HCT116 (cell line): Measurements from ENCODE around the gene ADAD2. TPM values are rescaled to one million over a fixed set of nuclear protein-coding genes. Genes with fewer than 3 reads are reported as not detected.

Source experiments
- ATAC-seq: fragments of 200-7000 bp; cut with Tn5 transposase; 2 replicates; pipeline ENCODE4 v1.9.1; 2020; ENCODE audit warnings: mild to moderate bottlenecking, moderate library complexity
- BruUV-seq: library from RNA; stranded (reverse); fragments of 400-500 nt; replicated peaks from 2 replicates; lab custom pipeline; 2021; lab: Mats Ljungman, UMichigan
- CTCF ChIA-PET: fragments of 300-600 bp; sonication (Branson Sonifier 250); formaldehyde crosslinking; loops from one replicate; lab custom pipeline; 2021; ENCODE audit warnings: antibody characterized with exemption; lab: Charles Lee
- POLR2A ChIA-PET: fragments of 300-600, 350-600 bp; sonication (Branson Sonifier 250); formaldehyde crosslinking; loops from one replicate; lab custom pipeline; 2021; ENCODE audit warnings: antibody characterized with exemption; lab: Charles Lee
- RAD21 ChIA-PET, 2 experiments: fragments of 300-600 bp; sonication (Branson Sonifier 250); formaldehyde crosslinking; loops; one replicate each; lab custom pipeline; 2023; ENCODE audit warnings: low total read pairs in 2 of 2; ENCODE audit not compliant: uncharacterized antibody in 2 of 2, unreplicated experiment in 2 of 2, low non-redundant PET in 1 of 2; lab: Charles Lee
- DNase-seq: peaks from one replicate; pipeline ENCODE4 v3.0.0-alpha.2; 2010; ENCODE audit warnings: low read depth, low spot score
- H2AFZ ChIP-seq: fragments of 200-600 bp; shearing (Covaris generic), sonication (generic); 2 replicates; pipeline ENCODE4 v1.6.1; 2017; ENCODE audit warnings: low read depth, mixed run types, mixed read lengths, antibody characterized with exemption, low read length; ENCODE audit not compliant: poor library complexity, severe bottlenecking
- H3K27ac ChIP-seq: 2 replicates; pipeline ENCODE4 v1.5.1; 2012; ENCODE audit warnings: low read depth, low read length
- H3K27me3 ChIP-seq: fragments of 200-600 bp; sonication (generic); 2 replicates; pipeline ENCODE4 v1.6.1; 2016; ENCODE audit warnings: mixed run types, low read length, mixed read lengths; ENCODE audit not compliant: insufficient read depth
- H3K36me3 ChIP-seq, 2 experiments: fragments of 200-500 bp in 1 of 2; fragments of 200-600 bp in 1 of 2; sonication (Bioruptor generic) in 1 of 2; sonication (generic) in 1 of 2; 2 replicates each; pipeline versions ENCODE4 v1.5.1 to v1.6.1; 2014 to 2016; ENCODE audit warnings: low read length in 2 of 2, inconsistent platforms in 1 of 2, mixed read lengths in 1 of 2, mixed run types in 1 of 2; ENCODE audit not compliant: insufficient read depth in 2 of 2, control insufficient read depth in 1 of 2
- H3K4me1 ChIP-seq, 2 experiments: fragments of 200-600 bp in 1 of 2; sonication (generic) in 1 of 2; 2 replicates each; pipeline versions ENCODE4 v1.5.1 to v1.6.1; 2012 to 2017; ENCODE audit warnings: low read length in 2 of 2, inconsistent platforms in 1 of 2, mild to moderate bottlenecking in 1 of 2, mixed read lengths in 1 of 2, mixed run types in 1 of 2, moderate library complexity in 1 of 2; ENCODE audit not compliant: insufficient read depth in 2 of 2, control insufficient read depth in 1 of 2
- H3K4me2 ChIP-seq: fragments of 200-600 bp; sonication (generic); 2 replicates; pipeline ENCODE4 v1.6.1; 2017; ENCODE audit warnings: mixed run types, low read length, mixed read lengths
- H3K4me3 ChIP-seq, 2 experiments: fragments of 200-600 bp in 1 of 2; sonication (generic) in 1 of 2; replicated peaks in 1 of 2; 2 replicates each; pipeline ENCODE4 v1.5.1; 2011 to 2016; ENCODE audit warnings: low read length in 2 of 2, control low read depth in 1 of 2, low read depth in 1 of 2, mild to moderate bottlenecking in 1 of 2, mixed read lengths in 1 of 2, mixed run types in 1 of 2
- H3K79me2 ChIP-seq: fragments of 200-600 bp; sonication (generic); 2 replicates; pipeline ENCODE4 v1.6.1; 2017; ENCODE audit warnings: mild to moderate bottlenecking, mixed run types, low read length, moderate library complexity, mixed read lengths; ENCODE audit not compliant: insufficient read depth
- H3K9ac ChIP-seq: fragments of 200-600 bp; sonication (generic); 2 replicates; pipeline ENCODE4 v1.6.1; 2016; ENCODE audit warnings: low read length, mixed read lengths
- H3K9me2 ChIP-seq: fragments of 200-600 bp; sonication (generic), shearing (Covaris generic); 2 replicates; pipeline ENCODE4 v1.6.1; 2017; ENCODE audit warnings: mixed run types, mild to moderate bottlenecking, moderate library complexity; ENCODE audit not compliant: insufficient read depth
- H3K9me3 ChIP-seq, 2 experiments: fragments of 200-500 bp in 1 of 2; fragments of 200-600 bp in 1 of 2; sonication (Bioruptor generic) in 1 of 2; sonication (generic) in 1 of 2; 2 replicates each; pipeline ENCODE4 v1.6.1; 2014 to 2017; ENCODE audit warnings: low read length in 2 of 2, mixed read lengths in 2 of 2, inconsistent platforms in 1 of 2, low read depth in 1 of 2, mild to moderate bottlenecking in 1 of 2, mixed run types in 1 of 2, moderate library complexity in 1 of 2; ENCODE audit not compliant: control insufficient read depth in 1 of 2, insufficient read depth in 1 of 2
- H4K20me1 ChIP-seq: fragments of 200-600 bp; sonication (generic), shearing (Covaris generic); 2 replicates; pipeline ENCODE4 v1.6.1; 2017; ENCODE audit warnings: mixed run types, mild to moderate bottlenecking, moderate library complexity; ENCODE audit not compliant: insufficient read depth
- CBX3 ChIP-seq: IDR thresholded peaks from 2 replicates; pipeline ENCODE4 v1.6.1; 2012; ENCODE audit warnings: low read depth
- CEBPB ChIP-seq: IDR thresholded peaks from 2 replicates; pipeline ENCODE4 v1.6.1; 2012; ENCODE audit warnings: low read depth
- EZH2 ChIP-seq: fragments of 200-600 bp; sonication (generic); IDR thresholded peaks from 2 replicates; pipeline ENCODE4 v1.6.1; 2017; ENCODE audit warnings: antibody characterized with exemption, mixed run types
- EZH2phosphoT487 ChIP-seq: fragments of 200-600 bp; IDR thresholded peaks from 2 replicates; pipeline ENCODE4 v1.6.1; 2018; ENCODE audit warnings: antibody characterized with exemption, borderline replicate concordance
- FOSL1 ChIP-seq: IDR thresholded peaks from 2 replicates; pipeline ENCODE4 v1.6.1; 2012; ENCODE audit warnings: low read depth
- POLR2AphosphoS5 ChIP-seq: IDR thresholded peaks from 2 replicates; pipeline ENCODE4 v1.6.1; 2011; ENCODE audit warnings: mild to moderate bottlenecking, low read depth, low read length, moderate library complexity
- RAD21 ChIP-seq: IDR thresholded peaks from 2 replicates; pipeline ENCODE4 v1.6.1; 2012; ENCODE audit warnings: low read depth, mild to moderate bottlenecking
- SP1 ChIP-seq: IDR thresholded peaks from 2 replicates; pipeline ENCODE4 v1.6.1; 2012; ENCODE audit warnings: low read depth
- SRF ChIP-seq: IDR thresholded peaks from 2 replicates; pipeline ENCODE4 v1.6.1; 2012; ENCODE audit warnings: low read depth
- TCF7L2 ChIP-seq: IDR thresholded peaks from 2 replicates; pipeline ENCODE4 v1.7.0; 2011; ENCODE audit warnings: borderline replicate concordance, inconsistent platforms; ENCODE audit not compliant: insufficient read depth, insufficient read length; ENCODE audit errors: extremely low read depth
- ZFX ChIP-seq: fragments of 450-650 bp; IDR thresholded peaks from 2 replicates; pipeline ENCODE4 v1.6.1; 2017
- ZNF274 ChIP-seq: fragments of 200-500 bp; sonication (Bioruptor generic); IDR thresholded peaks from 2 replicates; pipeline ENCODE4 v1.6.1; 2014; ENCODE audit warnings: mild to moderate bottlenecking, low read depth, low read length, inconsistent platforms
- intact Hi-C: fragments of 100-400 bp; cut with micrococcal nuclease; formaldehyde crosslinking; loops from 2 replicates; pipeline ENCODE4 v1.10.0; 2022
- total RNA-seq: library from RNA; stranded (reverse); gene quantifications from one replicate; pipeline ENCODE4 v1.2.1, GENCODE V29; 2021; ENCODE audit not compliant: unreplicated experiment
- TF ChIP-seq, protein P1 (sequence below), 3 experiments: fragments of 200-600 bp in 1 of 3; sonication (generic) in 1 of 3; IDR thresholded peaks in 2 of 3; conservative IDR thresholded peaks in 1 of 3; 2 replicates each; pipeline ENCODE4 v1.5.1; 2012 to 2017; ENCODE audit warnings: low read depth in 2 of 3, low read length in 2 of 3, antibody characterized with exemption in 1 of 3, borderline replicate concordance in 1 of 3, control low read depth in 1 of 3, mild to moderate bottlenecking in 1 of 3, mixed read lengths in 1 of 3, mixed run types in 1 of 3, moderate library complexity in 1 of 3; ENCODE audit not compliant: insufficient read depth in 1 of 3

Gene ADAD2
- total RNA-seq, 1 experiment from 2014 or later, result not detected

DNA sequence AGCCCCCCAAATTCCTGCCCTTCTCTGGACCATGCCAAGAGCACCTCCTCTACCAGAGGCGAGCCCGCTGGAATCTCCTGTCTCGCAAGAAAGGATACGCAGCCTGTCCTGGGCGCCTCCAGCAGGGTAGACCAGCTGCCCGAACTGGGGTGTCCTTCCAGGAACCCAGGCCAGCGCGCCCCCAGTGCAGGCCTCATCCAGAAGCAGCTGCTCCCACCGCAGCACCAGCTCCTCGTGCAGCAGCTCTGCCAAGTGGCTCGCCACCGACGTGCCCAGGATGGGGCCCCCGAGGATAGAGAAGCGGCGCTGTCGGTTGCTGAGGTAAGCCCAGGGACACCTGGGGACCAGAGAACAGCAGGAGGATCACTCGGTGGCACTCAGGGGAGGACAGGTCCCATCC lies 8.9 kb upstream of the ADAD2 start:
- POLR2A ChIA-PET, result no interaction called here
- Histone ChIP-seq H3K79me2 (peaks cover 46% of the 10 kb centered on the region), H3K36me3 (peaks cover 33 to 54% of the 10 kb centered on the region in 2 experiments; a peak in 3 of 4 replicates), H3K4me2 (no peak overlapping the region), H3K4me1 (peaks cover 9 to 23% of the 10 kb centered on the region in 2 experiments; a peak in 3 of 4 replicates), H3K27ac (no peak overlapping the region)
- CTCF ChIA-PET, result no interaction called here
- TF ChIP-seq CBX3, result no peak
- no peak for TF ChIP-seq CEBPB
- TF ChIP-seq POLR2AphosphoS5, result no peak
- no peak for TF ChIP-seq SP1
- TF ChIP-seq TCF7L2, result no peak
- TF ChIP-seq ZFX, result no peak
- TF ChIP-seq SRF, result no peak
- TF ChIP-seq EZH2, result no peak
- TF ChIP-seq ZNF274, result no peak
- no peak for TF ChIP-seq EZH2phosphoT487
- TF ChIP-seq FOSL1, result no peak
- TF ChIP-seq, protein P1, sequence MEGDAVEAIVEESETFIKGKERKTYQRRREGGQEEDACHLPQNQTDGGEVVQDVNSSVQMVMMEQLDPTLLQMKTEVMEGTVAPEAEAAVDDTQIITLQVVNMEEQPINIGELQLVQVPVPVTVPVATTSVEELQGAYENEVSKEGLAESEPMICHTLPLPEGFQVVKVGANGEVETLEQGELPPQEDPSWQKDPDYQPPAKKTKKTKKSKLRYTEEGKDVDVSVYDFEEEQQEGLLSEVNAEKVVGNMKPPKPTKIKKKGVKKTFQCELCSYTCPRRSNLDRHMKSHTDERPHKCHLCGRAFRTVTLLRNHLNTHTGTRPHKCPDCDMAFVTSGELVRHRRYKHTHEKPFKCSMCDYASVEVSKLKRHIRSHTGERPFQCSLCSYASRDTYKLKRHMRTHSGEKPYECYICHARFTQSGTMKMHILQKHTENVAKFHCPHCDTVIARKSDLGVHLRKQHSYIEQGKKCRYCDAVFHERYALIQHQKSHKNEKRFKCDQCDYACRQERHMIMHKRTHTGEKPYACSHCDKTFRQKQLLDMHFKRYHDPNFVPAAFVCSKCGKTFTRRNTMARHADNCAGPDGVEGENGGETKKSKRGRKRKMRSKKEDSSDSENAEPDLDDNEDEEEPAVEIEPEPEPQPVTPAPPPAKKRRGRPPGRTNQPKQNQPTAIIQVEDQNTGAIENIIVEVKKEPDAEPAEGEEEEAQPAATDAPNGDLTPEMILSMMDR (IDR thresholded peaks at IDR 0.05 in 2 of 3, conservative IDR thresholded peaks at IDR 0.05 in 1 of 3; ENCODE audit: borderline replicate concordance in 1 of 3, insufficient read depth in 1 of 3, low read depth in 2 of 3, low read length in 2 of 3), result no peak
- no peak for TF ChIP-seq RAD21
- TF ChIP-seq, all 23 proteins: peak for 0
- Histone ChIP-seq H4K20me1 (no peaks in the 10 kb centered on the region), H2AFZ (no peak overlapping the region), H3K9me2 (no peaks in the 10 kb centered on the region), H3K4me3 (no peak overlapping the region), H3K9me3 (no peaks in the 10 kb centered on the region), H3K9ac (no peak overlapping the region), H3K27me3 (no peaks in the 10 kb centered on the region)
- ATAC-seq (no peak), DNase-seq (no peak)
- RAD21 ChIA-PET, result no interaction called here
- no TSS peak for BruUV-seq
- intact Hi-C loops, result loop anchor here (10.0 kb wide), 1 partner anchor 303 kb away; no protein-coding TSS in a partner anchor
